WI38 (cell line): ENCODE results near the gene CABP4.

ENCODE experiments used
- H3K4me3 ChIP-seq: 2 replicates; pipeline ENCODE4 v1.5.1; 2011; ENCODE audit warnings: low read depth, mild to moderate bottlenecking, control low read depth, low read length
- TF ChIP-seq, protein P1 (sequence below): IDR thresholded peaks from 2 replicates; pipeline ENCODE4 v1.5.1; 2012; ENCODE audit warnings: low read depth, mild to moderate bottlenecking, control low read depth, low read length

Gene CABP4

GRCh38 chr11:67500484-67500821 lies 45.3 kb downstream of the CABP4 start:
- no peak overlapping the region for H3K4me3 ChIP-seq
- TF ChIP-seq, protein P1, sequence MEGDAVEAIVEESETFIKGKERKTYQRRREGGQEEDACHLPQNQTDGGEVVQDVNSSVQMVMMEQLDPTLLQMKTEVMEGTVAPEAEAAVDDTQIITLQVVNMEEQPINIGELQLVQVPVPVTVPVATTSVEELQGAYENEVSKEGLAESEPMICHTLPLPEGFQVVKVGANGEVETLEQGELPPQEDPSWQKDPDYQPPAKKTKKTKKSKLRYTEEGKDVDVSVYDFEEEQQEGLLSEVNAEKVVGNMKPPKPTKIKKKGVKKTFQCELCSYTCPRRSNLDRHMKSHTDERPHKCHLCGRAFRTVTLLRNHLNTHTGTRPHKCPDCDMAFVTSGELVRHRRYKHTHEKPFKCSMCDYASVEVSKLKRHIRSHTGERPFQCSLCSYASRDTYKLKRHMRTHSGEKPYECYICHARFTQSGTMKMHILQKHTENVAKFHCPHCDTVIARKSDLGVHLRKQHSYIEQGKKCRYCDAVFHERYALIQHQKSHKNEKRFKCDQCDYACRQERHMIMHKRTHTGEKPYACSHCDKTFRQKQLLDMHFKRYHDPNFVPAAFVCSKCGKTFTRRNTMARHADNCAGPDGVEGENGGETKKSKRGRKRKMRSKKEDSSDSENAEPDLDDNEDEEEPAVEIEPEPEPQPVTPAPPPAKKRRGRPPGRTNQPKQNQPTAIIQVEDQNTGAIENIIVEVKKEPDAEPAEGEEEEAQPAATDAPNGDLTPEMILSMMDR: no peak

GRCh38 chr11:67500831-67501715 lies 45.9 kb downstream of the CABP4 start:
- TF ChIP-seq, protein P1: no peak
- H3K4me3 ChIP-seq: no peak overlapping the region

- no peak overlapping the region for H3K4me3 ChIP-seq
- TF ChIP-seq, protein P1: no peak
Observed at GRCh38 chr11:67501854-67502253, 46.7 kb downstream of the CABP4 start.

GRCh38 chr11:67502328-67502979 lies 47.3 kb downstream of the CABP4 start:
- TF ChIP-seq, protein P1: no peak
- no peak overlapping the region for H3K4me3 ChIP-seq

DNA sequence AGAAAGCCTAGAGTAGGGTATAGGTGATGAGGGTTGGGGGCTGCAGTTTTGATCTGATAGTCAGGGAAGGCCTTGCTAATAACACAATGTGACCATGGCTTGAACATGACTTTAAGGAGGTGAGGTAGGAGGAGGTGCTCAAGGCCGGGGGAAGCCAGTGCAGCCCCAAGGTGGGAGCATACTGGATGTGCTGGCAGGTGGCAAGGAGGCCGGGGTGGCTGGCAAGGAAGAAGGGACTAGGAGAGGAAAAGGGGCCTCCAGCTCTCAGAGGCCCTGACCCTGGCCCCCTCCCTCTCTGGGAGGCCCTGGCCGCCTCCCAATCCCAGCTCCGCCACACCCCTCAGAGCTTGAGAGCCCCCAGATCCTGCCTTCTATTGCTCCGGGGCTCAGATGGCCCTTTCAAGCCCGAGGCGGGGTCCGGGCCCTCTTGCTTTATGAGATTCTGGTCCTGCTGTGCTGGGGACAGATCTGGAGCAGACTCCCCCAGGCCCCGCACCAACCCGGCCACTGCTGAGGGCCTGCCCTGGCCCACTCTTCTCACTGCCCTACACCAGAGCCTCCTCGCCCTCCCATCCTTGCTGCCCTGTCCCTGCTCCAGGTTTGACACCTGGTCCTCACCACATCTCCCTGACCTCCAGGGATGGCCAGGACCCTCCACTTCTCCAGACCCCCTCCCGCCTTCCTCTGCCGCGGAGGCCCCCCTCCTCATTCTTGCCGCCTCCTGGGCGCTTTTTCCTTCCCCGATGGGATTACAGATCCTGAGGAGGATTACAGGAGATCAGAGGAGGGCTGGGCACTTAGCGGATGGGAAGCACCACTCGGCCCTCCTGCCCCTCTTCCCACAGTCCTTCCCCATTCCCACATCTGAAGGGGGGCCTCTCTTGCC lies 48.2 kb downstream of the CABP4 start:
- TF ChIP-seq, protein P1: no peak
- H3K4me3 ChIP-seq: peak overlapping the region; percentile 71

- TF ChIP-seq, protein P1: no peak
- H3K4me3 ChIP-seq: peak overlapping the region; percentile 71
Observed at GRCh38 chr11:67504005-67504949, 49.1 kb downstream of the CABP4 start.
